ENCODE measurements around the gene GAREM1.

- TF ChIP-seq CTCF (IDR thresholded peaks at IDR 0.05; ENCODE audit: borderline replicate concordance, extremely low read depth, low read length, poor library complexity, severe bottlenecking) (no peak), EZH2 (IDR thresholded peaks at IDR 0.05; ENCODE audit: borderline replicate concordance, low read depth, low read length, severe bottlenecking) (no peak)
Measured at GRCh38 chr18:32315881-32316280, 154.8 kb downstream of the GAREM1 start.

Measured in DND-41 (cell line).